ENCODE data around the gene KRT9. TPM values are rescaled to one million over a fixed set of nuclear protein-coding genes. Genes with fewer than 3 reads are reported as not detected.

Gene KRT9
- total RNA-seq, 1 experiment from 2014 or later: not detected

Other genes starting within 250 kb of the KRT9 start
- not detected in 2 replicates for gene KRT33A, start 221.2 kb downstream of the KRT9 start, total RNA-seq (2014; rRNA removed; shearing (Covaris generic))
- not detected in 2 replicates for gene KRT33B, start 202.2 kb downstream of the KRT9 start, total RNA-seq (2014; rRNA removed; shearing (Covaris generic))
- 0.31 and 1.1 TPM in 2 replicates for gene KRT34, start 189.8 kb downstream of the KRT9 start, total RNA-seq (2014; rRNA removed; shearing (Covaris generic))
- gene KRT31, start 174.5 kb downstream of the KRT9 start, total RNA-seq (2014; rRNA removed; shearing (Covaris generic)): not detected in 2 replicates
- not detected in 2 replicates for gene KRT37, start 147.5 kb downstream of the KRT9 start, total RNA-seq (2014; rRNA removed; shearing (Covaris generic))
- not detected in 2 replicates for gene KRT38, start 131.1 kb downstream of the KRT9 start, total RNA-seq (2014; rRNA removed; shearing (Covaris generic))
- gene KRT32, start 104.7 kb downstream of the KRT9 start, total RNA-seq (2014; rRNA removed; shearing (Covaris generic)): 0.12 TPM in 1 of 2 replicates, not detected in the other
- gene KRT35, start 90.9 kb downstream of the KRT9 start, total RNA-seq (2014; rRNA removed; shearing (Covaris generic)): not detected in 2 replicates
- 0.05 TPM in 1 of 2 replicates, not detected in the other for gene KRT36, start 82.1 kb downstream of the KRT9 start, total RNA-seq (2014; rRNA removed; shearing (Covaris generic))
- 2.7 and 2.8 TPM in 2 replicates for gene KRT13, start 66.4 kb downstream of the KRT9 start, total RNA-seq (2014; rRNA removed; shearing (Covaris generic))
- 29.8 and 31.9 TPM in 2 replicates for gene KRT15, start 53.2 kb downstream of the KRT9 start, total RNA-seq (2014; rRNA removed; shearing (Covaris generic))
- 8.5 and 11.5 TPM in 2 replicates for gene KRT19, start 43.8 kb downstream of the KRT9 start, total RNA-seq (2014; rRNA removed; shearing (Covaris generic))
- gene KRT14, start 14.8 kb upstream of the KRT9 start, total RNA-seq (2014; rRNA removed; shearing (Covaris generic)): not detected in 2 replicates
- 0.50 and 2.2 TPM in 2 replicates for gene KRT16, start 40.7 kb upstream of the KRT9 start, total RNA-seq (2014; rRNA removed; shearing (Covaris generic))
- 0.29 TPM in 1 of 2 replicates, not detected in the other for gene KRT17, start 52.5 kb upstream of the KRT9 start, total RNA-seq (2014; rRNA removed; shearing (Covaris generic))
- gene EIF1, start 116.8 kb upstream of the KRT9 start, total RNA-seq (2014; rRNA removed; shearing (Covaris generic)): 58.0 and 74.2 TPM in 2 replicates
- gene GAST, start 140.3 kb upstream of the KRT9 start, total RNA-seq (2014; rRNA removed; shearing (Covaris generic)): not detected in 2 replicates
- gene HAP1, start 162.6 kb upstream of the KRT9 start, total RNA-seq (2014; rRNA removed; shearing (Covaris generic)): 0.14 and 0.43 TPM in 2 replicates
- 64.6 and 78.6 TPM in 2 replicates for gene JUP, start 214.7 kb upstream of the KRT9 start, total RNA-seq (2014; rRNA removed; shearing (Covaris generic))
- gene P3H4, start 239.9 kb upstream of the KRT9 start, total RNA-seq (2014; rRNA removed; shearing (Covaris generic)): 66.5 and 71.6 TPM in 2 replicates
- 131 and 139 TPM in 2 replicates for gene FKBP10, start 240.9 kb upstream of the KRT9 start, total RNA-seq (2014; rRNA removed; shearing (Covaris generic))